ENCODE measurements around the gene ENO2.

The ENO2 gene

GRCh38 chr12:6927379-6928021 is 13.1 kb downstream of the ENO2 start, which contains the start of gene ATN1:
Gene ATN1, plus strand, starts transcription at chr12:6927959. Its CDS starts 6,043 bp downstream, at chr12:6934002.
- TF ChIP-seq EP300 (IDR thresholded peaks at IDR 0.05; ENCODE audit: borderline replicate concordance) (peak; percentile 19; the same call in 1 of the 2 replicates), REST (IDR thresholded peaks at IDR 0.05; ENCODE audit: low read depth) (no peak), ZBTB7A (IDR thresholded peaks at IDR 0.05; ENCODE audit: low read depth) (no peak; the same call in 1 of the 2 replicates), YY1 (IDR thresholded peaks at IDR 0.05; ENCODE audit: low read depth) (no peak; the same call in 1 of the 2 replicates), USF1 (IDR thresholded peaks at IDR 0.05) (0 out of 2 replicates have a peak, but pooled peaks have one; percentile 4), TEAD4 (IDR thresholded peaks at IDR 0.05) (0 out of 2 replicates have a peak, but pooled peaks have one; percentile 36), NFIC (IDR thresholded peaks at IDR 0.05) (no peak), FOXM1 (IDR thresholded peaks at IDR 0.05; ENCODE audit: borderline replicate concordance, low read depth) (no peak), TCF12 (IDR thresholded peaks at IDR 0.05; ENCODE audit: low read depth) (peak; percentile 60; the same call in 1 of the 2 replicates), MAX (IDR thresholded peaks at IDR 0.05) (peak; percentile 81), CREB1 (IDR thresholded peaks at IDR 0.05; ENCODE audit: low read depth) (no peak), RAD21 (IDR thresholded peaks at IDR 0.05; ENCODE audit: low read depth) (no peak), TAF1 (IDR thresholded peaks at IDR 0.05; ENCODE audit: low read depth) (0 out of 2 replicates have a peak, but pooled peaks have one; percentile 51), CEBPB (IDR thresholded peaks at IDR 0.05) (no peak), EGR1 (IDR thresholded peaks at IDR 0.05) (no peak)

GRCh38 chr12:6928022-6928702 is 13.8 kb downstream of the ENO2 start:
- TF ChIP-seq ZBTB7A (IDR thresholded peaks at IDR 0.05; ENCODE audit: low read depth) (peak; percentile 83), TAF1 (IDR thresholded peaks at IDR 0.05; ENCODE audit: low read depth) (peak; percentile 26; the same call in 1 of the 2 replicates), TEAD4 (IDR thresholded peaks at IDR 0.05) (no peak), YY1 (IDR thresholded peaks at IDR 0.05; ENCODE audit: low read depth) (0 out of 2 replicates have a peak, but pooled peaks have one; percentile 6), EGR1 (IDR thresholded peaks at IDR 0.05) (no peak)

GRCh38 chr12:6928703-6929407 is 14.5 kb downstream of the ENO2 start:
- TF ChIP-seq YY1 (IDR thresholded peaks at IDR 0.05; ENCODE audit: low read depth) (no peak), MAX (IDR thresholded peaks at IDR 0.05) (0 out of 2 replicates have a peak, but pooled peaks have one; percentile 33), ZBTB7A (IDR thresholded peaks at IDR 0.05; ENCODE audit: low read depth) (peak; percentile 29)

- TF ChIP-seq YY1 (IDR thresholded peaks at IDR 0.05; ENCODE audit: low read depth) = no peak
- TF ChIP-seq RAD21 (IDR thresholded peaks at IDR 0.05; ENCODE audit: low read depth) = no peak
- TF ChIP-seq CEBPB (IDR thresholded peaks at IDR 0.05) = no peak
- TF ChIP-seq TCF12 (IDR thresholded peaks at IDR 0.05; ENCODE audit: low read depth) = no peak
- TF ChIP-seq USF1 (IDR thresholded peaks at IDR 0.05) = no peak
- TF ChIP-seq ZBTB7A (IDR thresholded peaks at IDR 0.05; ENCODE audit: low read depth) = no peak
- TF ChIP-seq NFIC (IDR thresholded peaks at IDR 0.05) = no peak
- no peak for TF ChIP-seq FOXM1 (IDR thresholded peaks at IDR 0.05; ENCODE audit: borderline replicate concordance, low read depth)
- no peak for TF ChIP-seq CREB1 (IDR thresholded peaks at IDR 0.05; ENCODE audit: low read depth)
- no peak for TF ChIP-seq EGR1 (IDR thresholded peaks at IDR 0.05)
- TF ChIP-seq MAX (IDR thresholded peaks at IDR 0.05) = no peak
- TF ChIP-seq REST (IDR thresholded peaks at IDR 0.05; ENCODE audit: low read depth) = no peak
- TF ChIP-seq TEAD4 (IDR thresholded peaks at IDR 0.05) = no peak
- no peak for TF ChIP-seq EP300 (IDR thresholded peaks at IDR 0.05; ENCODE audit: borderline replicate concordance)
- TF ChIP-seq TAF1 (IDR thresholded peaks at IDR 0.05; ENCODE audit: low read depth) = no peak
These were observed 15.4 kb downstream of the ENO2 start for GRCh38 chr12:6929466-6930452.
